ENCODE measurements around the gene PPIA.
A peak's percentile ranks its signal among the peaks of the same experiment; 100 is the strongest.

The PPIA gene

DNA sequence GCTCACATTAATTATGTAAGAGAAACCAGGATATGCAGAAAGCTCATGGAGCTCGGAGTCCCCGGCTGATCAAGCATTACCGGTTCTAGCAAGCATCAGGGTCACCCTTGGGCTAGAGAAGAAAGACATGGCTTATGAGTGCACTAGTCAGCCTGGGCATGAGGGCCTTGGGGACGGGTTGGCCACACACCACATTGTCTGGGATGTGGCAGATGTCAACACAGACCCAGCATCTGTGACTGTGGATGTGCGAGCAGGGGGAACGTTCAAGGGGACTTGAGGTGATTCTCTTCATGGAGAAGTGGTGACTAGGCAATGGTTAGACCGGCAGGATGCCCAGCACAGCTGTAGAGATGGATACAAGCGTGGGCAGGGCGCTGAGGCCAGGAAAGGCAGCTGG, 34.2 kb upstream of the PPIA start:
- no peak overlapping the region for H3K4me3 ChIP-seq (ENCODE audit: insufficient read depth in 1 of 2, low read depth in 1 of 2, low read length in 2 of 2)
- no peak overlapping the region for H3K23ac ChIP-seq (ENCODE audit: low read length in 2 of 2)
- H2BK5ac ChIP-seq (ENCODE audit: low read depth, low read length, poor library complexity, severe bottlenecking), result no peak overlapping the region
- H3K4ac ChIP-seq (ENCODE audit: low read depth in 1 of 2, low read length in 2 of 2), result no peak overlapping the region
- H2BK120ac ChIP-seq (ENCODE audit: low read depth, low read length), result no peak overlapping the region
- H3K79me1 ChIP-seq (replicated peaks; ENCODE audit: low read length, poor library complexity, severe bottlenecking), result peaks cover 18% of the 10 kb centered on the region
- 96% methylated on average over 9 of the region's 9 CpGs for WGBS
- no peak overlapping the region for H3K18ac ChIP-seq (ENCODE audit: low read depth in 1 of 2, low read length in 2 of 2)
- no peak overlapping the region for H4K91ac ChIP-seq (ENCODE audit: low read length)
- no peaks in the 10 kb centered on the region for H3K27me3 ChIP-seq (ENCODE audit: control insufficient read depth in 1 of 2, insufficient read depth in 1 of 2, low read length in 2 of 2)
- H3K9ac ChIP-seq (ENCODE audit: low read length), result no peak overlapping the region
- no peak overlapping the region for H2BK12ac ChIP-seq (ENCODE audit: low read length in 2 of 2)
- H3K14ac ChIP-seq (ENCODE audit: low read length in 2 of 2), result no peak overlapping the region
- no peak overlapping the region for H3K4me2 ChIP-seq (ENCODE audit: low read length, poor library complexity, severe bottlenecking)
- no peak overlapping the region for H2AFZ ChIP-seq (ENCODE audit: low read depth, low read length)
- H3K27ac ChIP-seq (ENCODE audit: low read length, poor library complexity, severe bottlenecking), result no peak overlapping the region
- H4K8ac ChIP-seq (ENCODE audit: low read length), result no peak overlapping the region
- DNase-seq, result no peak
- H3K9me3 ChIP-seq (ENCODE audit: control insufficient read depth, low read length), result no peaks in the 10 kb centered on the region
- no peak overlapping the region for H2BK15ac ChIP-seq (ENCODE audit: low read depth, poor library complexity, severe bottlenecking)
- peaks cover 85 to 94% of the 10 kb centered on the region in 2 experiments for H3K36me3 ChIP-seq (ENCODE audit: control insufficient read depth in 1 of 2, insufficient read depth in 2 of 2, low read depth in 1 of 2, low read length in 2 of 2)
- no peak overlapping the region for H2AK5ac ChIP-seq (ENCODE audit: low read length, severe bottlenecking)
- H3K4me1 ChIP-seq (ENCODE audit: control insufficient read depth, insufficient read depth, low read depth, low read length), result peaks cover 5% of the 10 kb centered on the region

DNA sequence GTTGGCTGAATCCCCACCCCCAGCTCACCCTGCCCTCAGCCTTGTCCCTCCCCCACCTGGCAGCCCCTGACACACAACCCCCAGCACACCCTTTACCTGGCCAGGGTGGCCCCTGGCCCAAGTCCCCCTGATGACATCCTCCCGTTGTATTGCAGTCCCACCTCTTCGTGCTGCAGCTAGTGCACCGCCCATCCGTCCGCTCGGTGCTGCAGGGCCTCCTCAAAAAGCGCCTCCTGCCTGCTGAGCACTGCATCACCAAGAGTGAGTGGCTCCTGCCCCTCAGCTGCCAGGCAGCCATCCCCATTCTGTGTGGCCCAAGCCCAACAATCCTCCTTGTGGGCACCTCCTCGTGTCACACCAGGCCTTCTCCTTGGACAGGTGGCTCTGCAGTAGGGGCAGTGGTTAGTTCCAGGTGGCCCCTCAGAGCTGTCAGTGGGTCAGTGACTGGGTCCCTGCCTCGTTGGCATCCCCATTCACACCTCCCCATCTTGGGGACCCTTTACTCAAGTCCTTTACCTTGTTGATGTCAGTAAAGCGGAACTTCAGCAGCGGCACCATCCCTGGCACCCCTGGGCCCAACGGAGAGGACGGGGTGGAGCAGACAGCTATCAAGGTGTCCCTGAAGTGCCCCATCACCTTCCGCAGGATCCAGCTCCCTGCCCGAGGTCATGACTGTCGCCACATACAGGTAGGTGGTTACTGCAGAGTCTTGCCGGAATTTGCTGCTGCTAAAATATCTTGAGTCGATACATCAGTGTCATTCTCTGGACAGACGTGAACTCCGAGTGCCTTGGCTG, 33.6 kb upstream of the PPIA start:
- Histone ChIP-seq H3K27me3 (ENCODE audit: control insufficient read depth in 1 of 2, insufficient read depth in 1 of 2, low read length in 2 of 2) (no peaks in the 10 kb centered on the region), H2BK12ac (ENCODE audit: low read length in 2 of 2) (no peak overlapping the region), H3K4ac (ENCODE audit: low read depth in 1 of 2, low read length in 2 of 2) (no peak overlapping the region), H2BK15ac (ENCODE audit: low read depth, poor library complexity, severe bottlenecking) (no peak overlapping the region), H3K23ac (ENCODE audit: low read length in 2 of 2) (no peak overlapping the region), H3K27ac (ENCODE audit: low read length, poor library complexity, severe bottlenecking) (no peak overlapping the region), H4K91ac (ENCODE audit: low read length) (no peak overlapping the region), H3K18ac (ENCODE audit: low read depth in 1 of 2, low read length in 2 of 2) (no peak overlapping the region), H2BK5ac (ENCODE audit: low read depth, low read length, poor library complexity, severe bottlenecking) (no peak overlapping the region), H3K4me3 (ENCODE audit: insufficient read depth in 1 of 2, low read depth in 1 of 2, low read length in 2 of 2) (no peak overlapping the region), H3K4me2 (ENCODE audit: low read length, poor library complexity, severe bottlenecking) (no peak overlapping the region), H3K14ac (ENCODE audit: low read length in 2 of 2) (no peak overlapping the region), H2AFZ (ENCODE audit: low read depth, low read length) (no peak overlapping the region), H3K79me1 (replicated peaks; ENCODE audit: low read length, poor library complexity, severe bottlenecking) (peaks cover 16% of the 10 kb centered on the region), H3K36me3 (ENCODE audit: control insufficient read depth in 1 of 2, insufficient read depth in 2 of 2, low read depth in 1 of 2, low read length in 2 of 2) (peaks cover 89 to 94% of the 10 kb centered on the region in 2 experiments), H2BK120ac (ENCODE audit: low read depth, low read length) (no peak overlapping the region), H4K8ac (ENCODE audit: low read length) (no peak overlapping the region), H3K4me1 (ENCODE audit: control insufficient read depth, insufficient read depth, low read depth, low read length) (peaks cover 10% of the 10 kb centered on the region), H2AK5ac (ENCODE audit: low read length, severe bottlenecking) (no peak overlapping the region), H3K9me3 (ENCODE audit: control insufficient read depth, low read length) (no peaks in the 10 kb centered on the region), H3K9ac (ENCODE audit: low read length) (no peak overlapping the region)
- WGBS, result 97% methylated on average over 20 of the region's 20 CpGs
- DNase-seq, result no peak

DNA sequence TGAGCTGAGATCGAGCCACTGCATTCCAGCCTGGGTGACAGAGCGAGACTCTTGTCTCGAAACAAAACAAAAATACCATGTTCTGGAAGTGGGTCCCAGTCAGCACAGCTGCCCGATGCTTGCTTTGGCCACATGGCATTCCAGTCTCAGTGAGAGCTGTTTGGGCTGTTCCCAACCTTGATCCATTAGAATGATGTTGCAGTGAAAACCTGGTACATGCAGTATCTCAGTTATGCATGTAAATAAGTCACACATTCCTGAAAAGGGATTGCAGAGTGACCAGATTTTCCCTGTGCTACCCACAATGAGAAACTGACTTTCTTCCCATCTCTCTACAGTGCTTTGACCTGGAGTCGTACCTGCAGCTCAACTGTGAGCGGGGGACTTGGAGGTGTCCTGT, 32.4 kb upstream of the PPIA start:
- Histone ChIP-seq H3K4me1 (ENCODE audit: control insufficient read depth, insufficient read depth, low read depth, low read length) (peaks cover 21% of the 10 kb centered on the region), H2BK12ac (ENCODE audit: low read length in 2 of 2) (no peak overlapping the region), H3K4ac (ENCODE audit: low read depth in 1 of 2, low read length in 2 of 2) (no peak overlapping the region), H3K14ac (ENCODE audit: low read length in 2 of 2) (no peak overlapping the region), H3K9me3 (ENCODE audit: control insufficient read depth, low read length) (no peaks in the 10 kb centered on the region), H3K27ac (ENCODE audit: low read length, poor library complexity, severe bottlenecking) (no peak overlapping the region), H4K91ac (ENCODE audit: low read length) (no peak overlapping the region), H3K4me2 (ENCODE audit: low read length, poor library complexity, severe bottlenecking) (no peak overlapping the region), H3K9ac (ENCODE audit: low read length) (no peak overlapping the region), H2BK5ac (ENCODE audit: low read depth, low read length, poor library complexity, severe bottlenecking) (no peak overlapping the region), H2AK5ac (ENCODE audit: low read length, severe bottlenecking) (no peak overlapping the region), H4K8ac (ENCODE audit: low read length) (no peak overlapping the region), H3K36me3 (ENCODE audit: control insufficient read depth in 1 of 2, insufficient read depth in 2 of 2, low read depth in 1 of 2, low read length in 2 of 2) (peaks cover 85 to 97% of the 10 kb centered on the region in 2 experiments), H2BK15ac (ENCODE audit: low read depth, poor library complexity, severe bottlenecking) (no peak overlapping the region), H2AFZ (ENCODE audit: low read depth, low read length) (no peak overlapping the region), H3K79me1 (replicated peaks; ENCODE audit: low read length, poor library complexity, severe bottlenecking) (peaks cover 14% of the 10 kb centered on the region), H3K23ac (ENCODE audit: low read length in 2 of 2) (no peak overlapping the region), H3K27me3 (ENCODE audit: control insufficient read depth in 1 of 2, insufficient read depth in 1 of 2, low read length in 2 of 2) (no peaks in the 10 kb centered on the region), H2BK120ac (ENCODE audit: low read depth, low read length) (no peak overlapping the region), H3K4me3 (ENCODE audit: insufficient read depth in 1 of 2, low read depth in 1 of 2, low read length in 2 of 2) (no peak overlapping the region), H3K18ac (ENCODE audit: low read depth in 1 of 2, low read length in 2 of 2) (no peak overlapping the region)
- 97% methylated on average over 6 of the region's 6 CpGs for WGBS
- DNase-seq, result no peak

DNA sequence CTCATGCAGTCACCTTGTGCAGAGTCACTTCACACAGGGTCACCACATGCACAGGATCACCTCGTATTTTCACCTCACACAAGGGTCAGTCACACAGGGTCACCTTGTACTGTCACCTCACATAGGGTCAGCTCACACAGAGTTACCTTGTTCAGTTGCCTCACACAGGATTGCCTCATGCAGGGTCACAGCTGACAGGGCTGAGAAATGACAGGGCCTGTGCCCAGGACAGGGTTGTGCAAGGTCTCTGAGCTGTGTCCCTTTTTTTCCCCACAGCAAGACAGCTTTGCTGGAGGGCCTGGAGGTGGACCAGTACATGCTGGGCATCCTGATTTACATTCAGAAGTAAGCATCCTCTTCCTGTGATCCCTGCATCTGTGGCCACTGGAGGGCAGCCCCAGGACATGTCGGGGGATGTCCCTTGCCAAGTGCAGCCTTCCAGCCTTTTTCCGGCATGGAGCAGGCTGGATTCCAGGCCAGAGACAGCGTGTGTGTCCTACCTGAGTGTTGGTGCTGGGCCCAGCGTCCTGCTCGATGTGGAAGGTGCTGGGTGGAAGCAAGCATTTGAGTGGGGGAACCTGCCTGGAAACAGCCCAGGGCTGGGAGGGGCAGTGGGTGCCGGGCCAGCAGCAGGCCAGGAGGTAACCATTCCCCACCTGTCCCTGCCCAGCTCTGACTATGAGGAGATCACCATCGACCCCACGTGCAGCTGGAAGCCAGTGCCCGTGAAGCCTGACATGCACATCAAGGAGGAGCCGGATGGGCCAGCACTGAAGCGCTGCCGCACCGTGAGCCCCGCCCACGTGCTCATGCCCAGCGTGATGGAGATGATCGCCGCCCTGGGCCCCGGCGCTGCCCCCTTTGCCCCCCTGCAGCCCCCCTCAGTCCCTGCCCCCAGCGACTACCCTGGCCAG, 31.6 kb upstream of the PPIA start:
- H2AFZ ChIP-seq (ENCODE audit: low read depth, low read length), result no peak overlapping the region
- no peak overlapping the region for H3K4ac ChIP-seq (ENCODE audit: low read depth in 1 of 2, low read length in 2 of 2)
- H4K8ac ChIP-seq (ENCODE audit: low read length), result no peak overlapping the region
- H3K27ac ChIP-seq (ENCODE audit: low read length, poor library complexity, severe bottlenecking), result no peak overlapping the region
- H2BK12ac ChIP-seq (ENCODE audit: low read length in 2 of 2), result no peak overlapping the region
- no peak overlapping the region for H3K18ac ChIP-seq (ENCODE audit: low read depth in 1 of 2, low read length in 2 of 2)
- no peak overlapping the region for H3K9ac ChIP-seq (ENCODE audit: low read length)
- no peak overlapping the region for H3K14ac ChIP-seq (ENCODE audit: low read length in 2 of 2)
- no peak overlapping the region for H2BK5ac ChIP-seq (ENCODE audit: low read depth, low read length, poor library complexity, severe bottlenecking)
- H2AK5ac ChIP-seq (ENCODE audit: low read length, severe bottlenecking), result no peak overlapping the region
- no peak overlapping the region for H3K23ac ChIP-seq (ENCODE audit: low read length in 2 of 2)
- H3K4me1 ChIP-seq (ENCODE audit: control insufficient read depth, insufficient read depth, low read depth, low read length), result peaks cover 27% of the 10 kb centered on the region
- H3K27me3 ChIP-seq (ENCODE audit: control insufficient read depth in 1 of 2, insufficient read depth in 1 of 2, low read length in 2 of 2), result no peaks in the 10 kb centered on the region
- H3K79me1 ChIP-seq (replicated peaks; ENCODE audit: low read length, poor library complexity, severe bottlenecking), result peaks cover 9% of the 10 kb centered on the region
- no peak overlapping the region for H4K91ac ChIP-seq (ENCODE audit: low read length)
- no peak overlapping the region for H3K4me3 ChIP-seq (ENCODE audit: insufficient read depth in 1 of 2, low read depth in 1 of 2, low read length in 2 of 2)
- H3K9me3 ChIP-seq (ENCODE audit: control insufficient read depth, low read length), result no peaks in the 10 kb centered on the region
- DNase-seq, result peak; percentile 5
- 95% methylated on average over 22 of the region's 22 CpGs for WGBS
- no peak overlapping the region for H3K4me2 ChIP-seq (ENCODE audit: low read length, poor library complexity, severe bottlenecking)
- peaks cover 77 to 89% of the 10 kb centered on the region in 2 experiments for H3K36me3 ChIP-seq (ENCODE audit: control insufficient read depth in 1 of 2, insufficient read depth in 2 of 2, low read depth in 1 of 2, low read length in 2 of 2)
- H2BK15ac ChIP-seq (ENCODE audit: low read depth, poor library complexity, severe bottlenecking), result no peak overlapping the region
- H2BK120ac ChIP-seq (ENCODE audit: low read depth, low read length), result no peak overlapping the region

Measured in mesenchymal stem cell (in vitro differentiated cells and primary cell).